Mesendoderm (in vitro differentiated cells): ENCODE data around the gene DUOXA1.

Experiments used
- DNase-seq: peaks from one replicate; pipeline ENCODE4 v3.0.0; 2013
- H2AK5ac ChIP-seq: 2 replicates; pipeline ENCODE4 v1.6.1; 2013; ENCODE audit warnings: low read length, inconsistent platforms
- H2BK120ac ChIP-seq: 2 replicates; pipeline ENCODE4 v1.6.1; 2013; ENCODE audit warnings: low read depth, mild to moderate bottlenecking, low read length, moderate library complexity, mixed read lengths
- H2BK15ac ChIP-seq: replicated peaks from 2 replicates; pipeline ENCODE4 v1.6.1; 2013; ENCODE audit warnings: low read depth, mild to moderate bottlenecking, moderate library complexity
- H2BK5ac ChIP-seq: 2 replicates; pipeline ENCODE4 v1.6.1; 2013; ENCODE audit warnings: low read length, inconsistent platforms
- H3K18ac ChIP-seq: 2 replicates; pipeline ENCODE4 v1.6.1; 2013; ENCODE audit warnings: mild to moderate bottlenecking, low read length, mixed read lengths
- H3K23ac ChIP-seq: one replicate; pipeline ENCODE4 v1.6.1; 2013; ENCODE audit warnings: low read length
- H3K27ac ChIP-seq: 2 replicates; pipeline ENCODE4 v1.5.1; 2013; ENCODE audit warnings: low read depth, mild to moderate bottlenecking, inconsistent platforms, low read length, moderate library complexity
- H3K27me3 ChIP-seq: 2 replicates; pipeline ENCODE4 v1.6.1; 2013; ENCODE audit warnings: low read length, control low read depth, mild to moderate bottlenecking, inconsistent platforms; ENCODE audit not compliant: insufficient read depth, poor library complexity
- H3K36me3 ChIP-seq: 2 replicates; pipeline ENCODE4 v1.6.1; 2013; ENCODE audit warnings: low read length, inconsistent platforms; ENCODE audit not compliant: control insufficient read depth, insufficient read depth
- H3K4ac ChIP-seq: one replicate; pipeline ENCODE4 v1.6.1; 2013; ENCODE audit warnings: low read depth, mild to moderate bottlenecking, low read length, moderate library complexity
- H3K4me1 ChIP-seq: 2 replicates; pipeline ENCODE4 v1.6.1; 2013; ENCODE audit warnings: low read depth, low read length, inconsistent platforms; ENCODE audit not compliant: control insufficient read depth
- H3K4me2 ChIP-seq: 2 replicates; pipeline ENCODE4 v1.6.1; 2013; ENCODE audit warnings: low read length
- H3K4me3 ChIP-seq: 2 replicates; pipeline ENCODE4 v1.5.1; 2013; ENCODE audit warnings: mild to moderate bottlenecking, low read length
- H3K56ac ChIP-seq: one replicate; pipeline ENCODE4 v1.6.1; 2013; ENCODE audit warnings: low read length
- H3K79me1 ChIP-seq: 2 replicates; pipeline ENCODE4 v1.6.1; 2013; ENCODE audit warnings: low read length, inconsistent platforms
- H3K79me2 ChIP-seq: 2 replicates; pipeline ENCODE4 v1.6.1; 2013; ENCODE audit warnings: mild to moderate bottlenecking, low read length; ENCODE audit not compliant: control insufficient read depth, insufficient read depth
- H3K9ac ChIP-seq: 2 replicates; pipeline ENCODE4 v1.6.1; 2013; ENCODE audit warnings: low read length, inconsistent platforms
- H4K5ac ChIP-seq: one replicate; pipeline ENCODE4 v1.6.1; 2013; ENCODE audit warnings: low read length
- H4K8ac ChIP-seq: one replicate; pipeline ENCODE4 v1.6.1; 2013; ENCODE audit warnings: low read depth, mild to moderate bottlenecking, control low read depth, low read length, moderate library complexity
- WGBS: extraction: QIAGEN DNeasy Blood & Tissue Kit; methylation state at CpG from one replicate; pipeline ENCODE4 v1.1.7; 2013; ENCODE audit warnings: low lambda C conversion rate, missing lambda C conversion rate; ENCODE audit not compliant: insufficient coverage; ENCODE audit errors: extremely low coverage; 5-methylcytosine and 5-hydroxymethylcytosine counted together

The DUOXA1 gene

DNA sequence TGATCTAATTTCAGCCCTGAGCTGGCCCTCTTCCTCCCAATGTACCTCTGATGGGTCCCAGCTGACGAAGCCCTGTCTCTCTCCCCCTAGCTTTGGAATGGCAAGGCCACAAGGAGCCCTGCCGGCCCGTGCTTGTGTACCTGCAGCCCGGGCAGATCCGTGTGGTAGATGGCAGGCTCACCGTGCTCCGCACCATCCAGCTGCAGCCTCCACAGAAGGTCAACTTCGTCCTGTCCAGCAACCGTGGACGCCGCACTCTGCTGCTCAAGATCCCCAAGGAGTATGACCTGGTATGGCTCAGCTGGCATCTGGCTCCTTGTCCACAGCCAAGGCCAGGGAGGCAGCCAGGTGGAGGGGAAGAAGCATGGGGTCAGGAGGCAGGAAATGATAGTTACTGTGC is 14.3 kb upstream of the DUOXA1 start:
- H3K36me3 ChIP-seq, result no peaks in the 10 kb centered on the region
- no peak overlapping the region for H3K56ac ChIP-seq
- H3K79me2 ChIP-seq, result no peaks in the 10 kb centered on the region
- H2BK120ac ChIP-seq, result no peak overlapping the region
- no CpG with 5 or more reads among the region's 11 CpGs for WGBS
- no peak overlapping the region for H3K27ac ChIP-seq
- H3K23ac ChIP-seq, result no peak overlapping the region
- no peak overlapping the region for H4K8ac ChIP-seq
- no peaks in the 10 kb centered on the region for H3K79me1 ChIP-seq
- H3K4ac ChIP-seq, result no peak overlapping the region
- H3K4me1 ChIP-seq, result peaks cover 2% of the 10 kb centered on the region
- H3K4me3 ChIP-seq, result no peak overlapping the region
- no peak overlapping the region for H3K4me2 ChIP-seq
- no peak overlapping the region for H3K18ac ChIP-seq
- H3K9ac ChIP-seq, result no peak overlapping the region
- no peak overlapping the region for H2BK15ac ChIP-seq
- no peak overlapping the region for H2BK5ac ChIP-seq
- no peaks in the 10 kb centered on the region for H3K27me3 ChIP-seq
- H2AK5ac ChIP-seq, result no peak overlapping the region
- H4K5ac ChIP-seq, result no peak overlapping the region
- no peak for DNase-seq

DNA sequence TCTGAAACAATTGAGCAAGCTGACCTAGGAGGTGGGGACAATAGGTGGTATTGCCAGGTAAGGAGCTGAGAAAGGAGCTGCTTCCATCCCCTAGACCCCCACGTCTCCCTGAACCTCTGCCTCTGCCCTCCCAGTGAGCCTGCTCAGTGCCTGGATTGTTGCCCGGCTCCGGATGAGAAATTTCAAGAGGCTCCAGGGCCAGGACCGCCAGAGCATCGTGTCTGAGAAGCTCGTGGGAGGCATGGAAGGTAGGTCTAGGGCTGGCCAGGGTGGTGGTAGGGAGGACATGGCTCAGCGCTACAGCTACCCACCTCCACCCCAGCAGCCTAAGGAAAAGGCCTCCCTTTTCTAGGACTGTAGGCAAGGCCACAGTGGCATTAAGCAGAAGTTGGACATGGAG is 13.4 kb upstream of the DUOXA1 start:
- WGBS, result no CpG with 5 or more reads among the region's 7 CpGs
- Histone ChIP-seq H3K56ac (no peak overlapping the region), H3K27me3 (no peaks in the 10 kb centered on the region), H3K4me3 (no peak overlapping the region), H2BK5ac (no peak overlapping the region), H3K4ac (no peak overlapping the region), H2BK15ac (no peak overlapping the region), H3K18ac (no peak overlapping the region), H3K4me1 (no peaks in the 10 kb centered on the region), H3K23ac (no peak overlapping the region), H3K4me2 (no peak overlapping the region), H3K27ac (no peak overlapping the region), H3K36me3 (no peaks in the 10 kb centered on the region), H2BK120ac (no peak overlapping the region), H2AK5ac (no peak overlapping the region), H3K79me1 (no peaks in the 10 kb centered on the region), H3K9ac (no peak overlapping the region), H4K8ac (no peak overlapping the region), H3K79me2 (no peaks in the 10 kb centered on the region), H4K5ac (no peak overlapping the region)
- no peak for DNase-seq

DNA sequence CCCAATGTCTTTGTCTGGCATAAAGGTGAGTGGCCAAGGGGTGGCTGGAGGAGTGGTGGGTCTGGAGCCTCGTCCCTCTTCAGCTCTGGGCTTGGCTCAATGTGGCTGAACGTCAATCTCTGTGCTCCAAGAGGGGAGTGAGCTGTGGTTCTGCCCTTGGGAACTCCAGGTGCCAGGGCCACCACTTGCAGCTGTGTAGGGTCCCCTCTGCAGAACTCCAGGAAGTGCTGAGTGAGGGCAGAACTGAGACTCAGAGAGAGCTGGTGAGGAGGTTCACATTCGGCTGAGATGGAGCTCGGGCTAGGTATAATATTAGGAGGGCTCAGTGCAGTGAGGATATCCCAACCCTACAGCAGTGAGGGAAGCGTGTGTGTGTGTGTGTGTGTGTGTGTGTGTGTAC is 11.7 kb upstream of the DUOXA1 start:
- no peak overlapping the region for H2BK120ac ChIP-seq
- no CpG with 5 or more reads among the region's 5 CpGs for WGBS
- H2BK5ac ChIP-seq, result no peak overlapping the region
- no peak for DNase-seq
- no peaks in the 10 kb centered on the region for H3K27me3 ChIP-seq
- no peak overlapping the region for H4K8ac ChIP-seq
- H3K4ac ChIP-seq, result no peak overlapping the region
- H2BK15ac ChIP-seq, result no peak overlapping the region
- H3K56ac ChIP-seq, result no peak overlapping the region
- no peak overlapping the region for H4K5ac ChIP-seq
- no peaks in the 10 kb centered on the region for H3K4me1 ChIP-seq
- H3K18ac ChIP-seq, result no peak overlapping the region
- H3K36me3 ChIP-seq, result no peaks in the 10 kb centered on the region
- H3K79me2 ChIP-seq, result no peaks in the 10 kb centered on the region
- no peak overlapping the region for H3K27ac ChIP-seq
- H3K4me3 ChIP-seq, result no peak overlapping the region
- no peak overlapping the region for H2AK5ac ChIP-seq
- H3K4me2 ChIP-seq, result no peak overlapping the region
- no peak overlapping the region for H3K23ac ChIP-seq
- H3K79me1 ChIP-seq, result no peaks in the 10 kb centered on the region
- no peak overlapping the region for H3K9ac ChIP-seq

DNA sequence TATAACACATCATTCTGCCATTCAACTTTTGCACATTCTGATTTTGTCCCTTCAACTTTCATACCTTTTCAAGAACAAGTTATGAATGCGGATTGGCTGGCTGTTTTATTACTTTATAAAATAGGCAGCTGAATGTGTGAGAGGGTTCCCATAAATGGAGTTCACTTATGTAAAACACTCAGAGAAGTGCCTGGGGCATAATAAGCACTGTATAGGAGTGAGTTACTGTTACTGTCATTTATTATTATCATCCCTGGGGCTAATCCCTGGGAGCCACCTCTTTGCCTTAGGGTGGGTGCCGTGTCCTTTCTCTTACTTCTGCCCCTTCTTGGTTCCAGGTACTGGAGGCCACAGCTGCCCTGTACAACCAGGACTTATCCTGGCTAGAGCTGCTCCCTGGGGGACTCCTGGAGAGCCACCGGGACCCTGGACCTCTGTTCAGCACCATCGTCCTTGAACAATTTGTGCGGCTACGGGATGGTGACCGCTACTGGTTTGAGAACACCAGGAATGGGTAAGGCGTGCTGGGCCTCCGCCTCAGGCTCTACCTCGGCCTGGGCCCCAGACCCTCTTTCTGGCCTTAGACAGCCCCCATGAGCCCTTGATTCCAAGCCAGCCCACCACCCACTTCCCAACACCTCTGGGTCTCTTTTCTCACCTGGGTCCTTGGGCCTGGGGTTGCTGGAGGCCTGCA is 11.0 kb upstream of the DUOXA1 start:
- DNase-seq, result no peak
- no peak overlapping the region for H3K56ac ChIP-seq

DNA sequence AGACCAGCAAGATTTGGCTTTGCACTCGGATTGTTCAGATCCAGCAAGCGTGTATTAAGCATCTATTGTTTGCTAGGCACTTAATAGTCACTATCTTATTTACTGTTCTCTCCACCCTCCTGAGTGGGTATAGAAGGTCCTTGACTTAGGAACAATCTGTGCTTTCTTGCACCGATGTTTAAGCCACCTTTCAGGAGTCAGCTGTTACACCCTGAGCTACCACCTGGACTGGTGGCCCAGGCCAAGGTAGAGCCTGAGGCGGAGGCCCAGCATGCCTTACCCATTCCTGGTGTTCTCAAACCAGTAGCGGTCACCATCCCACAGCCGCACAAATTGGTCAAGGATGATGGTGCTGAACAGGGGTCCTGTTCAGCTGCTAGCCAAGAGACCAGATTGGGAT is 10.1 kb upstream of the DUOXA1 start:
- no peak overlapping the region for H3K23ac ChIP-seq

More for the DNA sequence above, 11.0 kb upstream of the DUOXA1 start:
- no peaks in the 10 kb centered on the region for H3K36me3 ChIP-seq
- H3K4me1 ChIP-seq, result no peaks in the 10 kb centered on the region
- no peak overlapping the region for H2BK5ac ChIP-seq
- no peak overlapping the region for H2AK5ac ChIP-seq
- H4K8ac ChIP-seq, result no peak overlapping the region
- H2BK15ac ChIP-seq, result no peak overlapping the region
- WGBS, result no CpG with 5 or more reads among the region's 10 CpGs
- no peak overlapping the region for H3K18ac ChIP-seq
- H3K23ac ChIP-seq, result no peak overlapping the region
- no peak overlapping the region for H3K4me2 ChIP-seq
- H3K4ac ChIP-seq, result no peak overlapping the region
- H3K27me3 ChIP-seq, result peaks cover 2% of the 10 kb centered on the region
- no peak overlapping the region for H4K5ac ChIP-seq
- H3K4me3 ChIP-seq, result no peak overlapping the region
- no peak overlapping the region for H2BK120ac ChIP-seq
- H3K27ac ChIP-seq, result no peak overlapping the region
- no peaks in the 10 kb centered on the region for H3K79me2 ChIP-seq
- no peaks in the 10 kb centered on the region for H3K79me1 ChIP-seq
- no peak overlapping the region for H3K9ac ChIP-seq

More for the DNA sequence above, 10.1 kb upstream of the DUOXA1 start:
- H3K4ac ChIP-seq, result no peak overlapping the region
- H3K79me2 ChIP-seq, result no peaks in the 10 kb centered on the region
- no CpG with 5 or more reads among the region's 6 CpGs for WGBS
- H3K27me3 ChIP-seq, result peaks cover 6% of the 10 kb centered on the region
- no peak overlapping the region for H3K18ac ChIP-seq
- no peak overlapping the region for H2AK5ac ChIP-seq
- no peak overlapping the region for H3K9ac ChIP-seq
- no peak overlapping the region for H2BK120ac ChIP-seq
- H3K4me3 ChIP-seq, result no peak overlapping the region
- no peak overlapping the region for H4K5ac ChIP-seq
- H3K36me3 ChIP-seq, result no peaks in the 10 kb centered on the region
- H3K4me1 ChIP-seq, result no peaks in the 10 kb centered on the region
- no peaks in the 10 kb centered on the region for H3K79me1 ChIP-seq
- H2BK15ac ChIP-seq, result no peak overlapping the region
- H4K8ac ChIP-seq, result no peak overlapping the region
- no peak overlapping the region for H3K4me2 ChIP-seq
- DNase-seq, result no peak
- no peak overlapping the region for H3K56ac ChIP-seq
- H2BK5ac ChIP-seq, result no peak overlapping the region
- no peak overlapping the region for H3K27ac ChIP-seq
